SH-SY5Y (cell line): Measurements from ENCODE around the gene YIF1B.

Experiments used
- GATA2 ChIP-seq: IDR thresholded peaks from 2 replicates; pipeline ENCODE4 v1.6.1; 2011; ENCODE audit warnings: mild to moderate bottlenecking, low read depth, low read length
- GATA3 ChIP-seq: IDR thresholded peaks from 2 replicates; pipeline ENCODE4 v1.6.1; 2011; ENCODE audit warnings: low read depth, mild to moderate bottlenecking, low read length, moderate library complexity

DNA sequence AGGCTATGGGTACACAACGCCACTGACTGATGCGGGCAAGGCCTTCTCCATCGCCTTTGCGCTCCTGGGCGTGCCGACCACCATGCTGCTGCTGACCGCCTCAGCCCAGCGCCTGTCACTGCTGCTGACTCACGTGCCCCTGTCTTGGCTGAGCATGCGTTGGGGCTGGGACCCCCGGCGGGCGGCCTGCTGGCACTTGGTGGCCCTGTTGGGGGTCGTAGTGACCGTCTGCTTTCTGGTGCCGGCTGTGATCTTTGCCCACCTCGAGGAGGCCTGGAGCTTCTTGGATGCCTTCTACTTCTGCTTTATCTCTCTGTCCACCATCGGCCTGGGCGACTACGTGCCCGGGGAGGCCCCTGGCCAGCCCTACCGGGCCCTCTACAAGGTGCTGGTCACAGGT, 10.8 kb upstream of the YIF1B start:
- TF ChIP-seq GATA2, result no peak
- no peak for TF ChIP-seq GATA3
